IMR-90 (cell line): ENCODE data around the gene HIF1AN. TPM values are rescaled to one million over a fixed set of nuclear protein-coding genes. Genes with fewer than 3 reads are reported as not detected.
A peak's percentile ranks its signal among the peaks of the same experiment; 100 is the strongest.

Experiments
- ATAC-seq: fragments of 200-7000 bp; cut with Tn5 transposase; 2 replicates; pipeline ENCODE4 v1.9.1; 2020; ENCODE audit warnings: low read depth, mild to moderate bottlenecking, moderate library complexity
- BruUV-seq: library from RNA; stranded (reverse); fragments of 400-500 nt; replicated peaks from 2 replicates; lab custom pipeline; 2021; lab: Mats Ljungman, UMichigan
- CTCF ChIA-PET: fragments of 300-600 bp; formaldehyde crosslinking; extraction: SDS; loops from one replicate; lab custom pipeline; 2021; ENCODE audit warnings: antibody characterized with exemption; lab: Yijun Ruan, JAX
- POLR2A ChIA-PET: fragments of 300-600 bp; sonication (Branson Sonifier 250); formaldehyde crosslinking; loops from one replicate; lab custom pipeline; 2022; ENCODE audit warnings: antibody characterized with exemption; ENCODE audit not compliant: unreplicated experiment; lab: Charles Lee
- DNase-seq: peaks from one replicate; pipeline ENCODE4 v3.0.0; 2013
- H2AFZ ChIP-seq: replicated peaks from 2 replicates; pipeline ENCODE3; 2013; ENCODE audit warnings: low read length, mild to moderate bottlenecking; ENCODE audit not compliant: poor library complexity
- H2AK5ac ChIP-seq: 2 replicates; pipeline ENCODE4 v1.6.1; 2013; ENCODE audit warnings: low read depth, low read length, inconsistent platforms
- H2AK9ac ChIP-seq: replicated peaks from 2 replicates; pipeline ENCODE3; 2013; ENCODE audit warnings: mild to moderate bottlenecking, low read depth, low read length, moderate library complexity; ENCODE audit not compliant: poor library complexity
- H2BK120ac ChIP-seq: 2 replicates; pipeline ENCODE4 v1.6.1; 2013; ENCODE audit warnings: low read depth, low read length, inconsistent platforms
- H2BK15ac ChIP-seq: 3 replicates; pipeline ENCODE4 v1.6.1; 2013; ENCODE audit warnings: low read depth, low read length, inconsistent platforms
- H2BK20ac ChIP-seq: 2 replicates; pipeline ENCODE4 v1.6.1; 2013; ENCODE audit warnings: low read depth, mild to moderate bottlenecking, inconsistent platforms, low read length, moderate library complexity
- H2BK5ac ChIP-seq: 2 replicates; pipeline ENCODE4 v1.6.1; 2013; ENCODE audit warnings: mild to moderate bottlenecking, low read depth, low read length, inconsistent platforms; ENCODE audit not compliant: poor library complexity, severe bottlenecking
- H3K14ac ChIP-seq: replicated peaks from 2 replicates; pipeline ENCODE4 v1.6.1; 2013; ENCODE audit warnings: low read depth, low read length, inconsistent platforms
- H3K18ac ChIP-seq: 2 replicates; pipeline ENCODE4 v1.6.1; 2013; ENCODE audit warnings: low read depth, low read length, control low read depth
- H3K23ac ChIP-seq: 2 replicates; pipeline ENCODE4 v1.6.1; 2013; ENCODE audit warnings: low read depth, low read length, inconsistent platforms
- H3K27ac ChIP-seq: 2 replicates; pipeline ENCODE4 v1.5.1; 2013; ENCODE audit warnings: mild to moderate bottlenecking, control low read depth, low read length; ENCODE audit not compliant: insufficient read depth
- H3K27me3 ChIP-seq: 2 replicates; pipeline ENCODE4 v1.6.1; 2013; ENCODE audit warnings: low read length; ENCODE audit not compliant: control insufficient read depth, insufficient read depth
- H3K36me3 ChIP-seq: 2 replicates; pipeline ENCODE4 v1.6.1; 2013; ENCODE audit warnings: low read length, mixed read lengths; ENCODE audit not compliant: control insufficient read depth, insufficient read depth
- H3K4ac ChIP-seq: 2 replicates; pipeline ENCODE4 v1.6.1; 2013; ENCODE audit warnings: low read depth, low read length, inconsistent platforms
- H3K4me1 ChIP-seq: 2 replicates; pipeline ENCODE4 v1.6.1; 2013; ENCODE audit warnings: low read length, mixed read lengths; ENCODE audit not compliant: control insufficient read depth, insufficient read depth
- H3K4me2 ChIP-seq: 2 replicates; pipeline ENCODE4 v1.6.1; 2013; ENCODE audit warnings: low read depth, mild to moderate bottlenecking, control low read depth, low read length, moderate library complexity
- H3K4me3 ChIP-seq: 2 replicates; pipeline ENCODE4 v1.5.1; 2013; ENCODE audit warnings: low read depth, mild to moderate bottlenecking, control low read depth, low read length, moderate library complexity; ENCODE audit not compliant: insufficient read depth
- H3K56ac ChIP-seq: 2 replicates; pipeline ENCODE4 v1.6.1; 2013; ENCODE audit warnings: low read length, inconsistent platforms; ENCODE audit not compliant: insufficient read depth; ENCODE audit errors: extremely low read depth
- H3K79me1 ChIP-seq, 2 experiments: 2 replicates each; pipeline ENCODE4 v1.6.1; 2013; ENCODE audit warnings: low read length in 2 of 2, inconsistent platforms in 1 of 2, low read depth in 1 of 2
- H3K9ac ChIP-seq: 2 replicates; pipeline ENCODE4 v1.6.1; 2013; ENCODE audit warnings: low read depth, low read length, control low read depth
- H3K9me1 ChIP-seq: 2 replicates; pipeline ENCODE4 v1.6.1; 2013; ENCODE audit warnings: low read length, inconsistent platforms; ENCODE audit not compliant: insufficient read depth
- H3K9me3 ChIP-seq: 2 replicates; pipeline ENCODE4 v1.6.1; 2013; ENCODE audit warnings: low read length; ENCODE audit not compliant: control insufficient read depth, insufficient read depth
- H4K20me1 ChIP-seq: 2 replicates; pipeline ENCODE4 v1.6.1; 2013; ENCODE audit warnings: low read length, inconsistent platforms; ENCODE audit not compliant: insufficient read depth
- H4K5ac ChIP-seq: 2 replicates; pipeline ENCODE4 v1.6.1; 2013; ENCODE audit warnings: mild to moderate bottlenecking, low read depth, low read length, control low read depth
- H4K8ac ChIP-seq, 2 experiments: 2 replicates each; pipeline ENCODE4 v1.6.1; 2013; ENCODE audit warnings: low read depth in 2 of 2, low read length in 2 of 2, control low read depth in 1 of 2, inconsistent platforms in 1 of 2
- H4K91ac ChIP-seq: 2 replicates; pipeline ENCODE4 v1.6.1; 2013; ENCODE audit warnings: low read depth, low read length, inconsistent platforms; ENCODE audit not compliant: insufficient read depth
- BHLHE40 ChIP-seq: fragments of 150-350 bp; IDR thresholded peaks from 2 replicates; pipeline ENCODE4 v1.6.1; 2016; ENCODE audit warnings: mild to moderate bottlenecking, low read depth, low read length
- CEBPB ChIP-seq: IDR thresholded peaks from 2 replicates; pipeline ENCODE4 v1.6.1; 2012; ENCODE audit warnings: low read depth, low read length, improper control_type of control experiment
- CHD1 ChIP-seq: IDR thresholded peaks from 2 replicates; pipeline ENCODE4 v1.6.1; 2012; ENCODE audit warnings: low read depth, low read length, improper control_type of control experiment
- CTCF ChIP-seq: conservative IDR thresholded peaks from 2 replicates; pipeline ENCODE4 v1.5.1; 2012; ENCODE audit warnings: mild to moderate bottlenecking, low read depth, low read length, improper control_type of control experiment
- ELK1 ChIP-seq: fragments of 150-350 bp; IDR thresholded peaks from 2 replicates; pipeline ENCODE4 v1.6.1; 2016; ENCODE audit warnings: low read depth, mild to moderate bottlenecking, low read length, moderate library complexity, borderline replicate concordance
- FOS ChIP-seq: fragments of 150-350 bp; IDR thresholded peaks from 2 replicates; pipeline ENCODE4 v1.6.1; 2016; ENCODE audit warnings: low read depth, low read length
- MAFK ChIP-seq: IDR thresholded peaks from 2 replicates; pipeline ENCODE4 v1.6.1; 2012; ENCODE audit warnings: low read depth, low read length, improper control_type of control experiment
- MAZ ChIP-seq: IDR thresholded peaks from 2 replicates; pipeline ENCODE4 v1.6.1; 2012; ENCODE audit warnings: low read depth, mild to moderate bottlenecking, low read length, improper control_type of control experiment, moderate library complexity, borderline replicate concordance
- MXI1 ChIP-seq: IDR thresholded peaks from 2 replicates; pipeline ENCODE4 v1.6.1; 2012; ENCODE audit warnings: low read depth, mild to moderate bottlenecking, low read length, moderate library complexity, borderline replicate concordance
- NFE2L2 ChIP-seq: fragments of 150-350 bp; IDR thresholded peaks from 2 replicates; pipeline ENCODE4 v1.6.1; 2016; ENCODE audit warnings: low read depth, mild to moderate bottlenecking, low read length
- POLR2A ChIP-seq: IDR thresholded peaks from 2 replicates; pipeline ENCODE4 v1.6.1; 2012; ENCODE audit warnings: mild to moderate bottlenecking, low read depth, low read length
- RAD21 ChIP-seq: IDR thresholded peaks from 2 replicates; pipeline ENCODE4 v1.6.1; 2012; ENCODE audit warnings: low read length, improper control_type of control experiment
- RCOR1 ChIP-seq: IDR thresholded peaks from 2 replicates; pipeline ENCODE4 v1.6.1; 2012; ENCODE audit warnings: mild to moderate bottlenecking, low read length, improper control_type of control experiment; ENCODE audit not compliant: insufficient replicate concordance
- RFX5 ChIP-seq: IDR thresholded peaks from 2 replicates; pipeline ENCODE4 v1.8.0; 2012; ENCODE audit warnings: low read depth, mild to moderate bottlenecking, low read length, moderate library complexity
- SMC3 ChIP-seq: fragments of 150-350 bp; IDR thresholded peaks from 2 replicates; pipeline ENCODE4 v1.6.1; 2016; ENCODE audit warnings: low read depth, mild to moderate bottlenecking, antibody characterized with exemption, low read length, moderate library complexity
- USF2 ChIP-seq: fragments of 150-350 bp; IDR thresholded peaks from 2 replicates; pipeline ENCODE4 v1.6.1; 2017; ENCODE audit warnings: mild to moderate bottlenecking, antibody characterized with exemption, low read length, low read depth
- WGBS, 2 experiments: methylation state at CpG; one replicate each; pipeline versions ENCODE4 v1.1.5 to v1.1.7; 2013; ENCODE audit warnings: missing lambda C conversion rate in 2 of 2; ENCODE audit not compliant: insufficient read length in 1 of 2; ENCODE audit errors: extremely low coverage in 2 of 2; 5-methylcytosine and 5-hydroxymethylcytosine counted together
- dilution Hi-C: fragments of 300-500 bp; cut with HindIII; formaldehyde crosslinking; loops from one replicate; pipeline ENCODE4 v1.14.3; 2018; ENCODE audit warnings: low sequenced_read_pairs; ENCODE audit not compliant: unreplicated experiment
- in situ Hi-C: fragments of 300-500 bp; cut with MboI; formaldehyde crosslinking; loops from 3 replicates; pipeline ENCODE4 v1.14.3; 2019; ENCODE audit warnings: low sequenced_read_pairs, inconsistent platforms, mixed read lengths
- intact Hi-C: fragments of 100-400 bp; cut with micrococcal nuclease; formaldehyde crosslinking; loops from 2 replicates; pipeline ENCODE4 v1.10.0; 2022
- polyA plus RNA-seq, 3 experiments: library from polyadenylated mRNA; depleted of rRNA; stranded (reverse); fragments of >200 nt; gene quantifications; 2 replicates each; pipeline ENCODE4 v1.2.3, GENCODE V29; 2012; ENCODE audit warnings: low replicate concordance in 1 of 3
- total RNA-seq: library from RNA; depleted of rRNA; stranded (reverse); fragments of >200 nt; gene quantifications from 2 replicates; pipeline ENCODE4 v1.2.3, GENCODE V29; 2012

Gene HIF1AN
- total and polyA plus RNA-seq, 2 of the 4 experiments (the other 2 are of a cell fraction), result 10.2 to 10.3 TPM

GRCh38 chr10:100520811-100521210 is 14.9 kb upstream of the HIF1AN start:
- CTCF ChIA-PET, result interaction anchor here (0.6 kb wide), 1 partner anchor 184 kb away, joined by 3 read pairs; no protein-coding TSS in a partner anchor
- Histone ChIP-seq H2BK20ac (no peak overlapping the region), H3K9me3 (no peaks in the 10 kb centered on the region), H2AK9ac (no peak overlapping the region), H3K56ac (no peak overlapping the region), H3K36me3 (peaks cover 15% of the 10 kb centered on the region), H2BK5ac (peak overlapping the region; percentile 46), H4K91ac (no peak overlapping the region), H3K18ac (no peak overlapping the region), H2AK5ac (no peak overlapping the region), H3K9me1 (0 out of 2 replicates have a peak, but pooled peaks cover 3% of the 10 kb centered on the region), H4K5ac (no peak overlapping the region), H2BK15ac (no peak overlapping the region), H3K4me3 (no peak overlapping the region), H3K9ac (no peak overlapping the region), H4K20me1 (no peaks in the 10 kb centered on the region), H3K4me1 (peaks cover 5% of the 10 kb centered on the region; the same call in 1 of the 2 replicates), H3K79me1 (peaks cover 0 to 6% of the 10 kb centered on the region in 2 experiments; a peak in 1 of 4 replicates), H4K8ac (0 out of 4 replicates have a peak overlapping the region, but pooled peaks of 1 of the 2 experiments have one; percentile 16), H2BK120ac (no peak overlapping the region; the same call in 1 of the 2 replicates), H3K27me3 (no peaks in the 10 kb centered on the region), H3K23ac (no peak overlapping the region), H3K4me2 (no peak overlapping the region; the same call in 1 of the 2 replicates), H3K27ac (no peak overlapping the region), H3K4ac (no peak overlapping the region), H3K14ac (no peak overlapping the region), H2AFZ (no peak overlapping the region)
- TF ChIP-seq USF2 (no peak), MAZ (no peak), FOS (no peak), RCOR1 (no peak), MXI1 (no peak), MAFK (no peak), BHLHE40 (no peak), ELK1 (no peak), SMC3 (no peak), RFX5 (no peak), CHD1 (no peak), CTCF (no peak), RAD21 (no peak), POLR2A (no peak), CEBPB (no peak), NFE2L2 (no peak)
- intact Hi-C loops, result no loop called here
- in situ Hi-C loops, result no loop called here
- BruUV-seq, result no TSS peak
- dilution Hi-C loops, result no loop called here
- ATAC-seq (peak; percentile 33), DNase-seq (peak; percentile 77)
- WGBS, 2 experiments, result no CpG with 5 or more reads among the region's 3 CpGs
- POLR2A ChIA-PET, result interaction anchor here (0.7 kb wide), 1 partner anchor 12 kb away, joined by 6 read pairs; no protein-coding TSS in a partner anchor
